ENCODE data around the gene DSCAM.

The DSCAM gene

GRCh38 chr21:40729761-40730425 lies 117.1 kb downstream of the DSCAM start:
- TF ChIP-seq CTCF (IDR thresholded peaks at IDR 0.05) = no peak

GRCh38 chr21:40723966-40724365 lies 123.0 kb downstream of the DSCAM start:
- no peak for TF ChIP-seq CTCF (IDR thresholded peaks at IDR 0.05)

- TF ChIP-seq CTCF (IDR thresholded peaks at IDR 0.05) = no peak
These were observed 123.6 kb downstream of the DSCAM start for GRCh38 chr21:40723317-40723716.

- TF ChIP-seq CTCF (IDR thresholded peaks at IDR 0.05) = peak; percentile 18; the same call in 1 of the 2 replicates
These were observed 127.3 kb downstream of the DSCAM start for GRCh38 chr21:40719615-40720014.

GRCh38 chr21:40717028-40717427 lies 129.9 kb downstream of the DSCAM start:
- TF ChIP-seq CTCF (IDR thresholded peaks at IDR 0.05) = no peak

- TF ChIP-seq CTCF (IDR thresholded peaks at IDR 0.05) = no peak
These were observed 132.4 kb downstream of the DSCAM start for GRCh38 chr21:40714536-40714935.

GRCh38 chr21:40707656-40708244 lies 139.2 kb downstream of the DSCAM start:
- no peak for TF ChIP-seq CTCF (IDR thresholded peaks at IDR 0.05)
